HepG2 (cell line): Measurements from ENCODE around the gene GPX5. TPM values are rescaled to one million over a fixed set of nuclear protein-coding genes. Genes with fewer than 3 reads are reported as not detected.
A peak's percentile ranks its signal among the peaks of the same experiment; 100 is the strongest.

Experiments
- AHR ChIP-seq: IDR thresholded peaks from 2 replicates; pipeline ENCODE4 v1.6.1; 2018; ENCODE audit warnings: missing genetic modification reagents, missing compliant biosample characterization
- ATAD3A ChIP-seq: sonication (generic); formaldehyde crosslinking; IDR thresholded peaks from 2 replicates; pipeline ENCODE4 v1.4.0; 2020; ENCODE audit warnings: missing genetic modification reagents
- HOXA9 ChIP-seq: sonication (generic); formaldehyde crosslinking; IDR thresholded peaks from 2 replicates; pipeline ENCODE4 v1.8.1; 2022; ENCODE audit warnings: missing genetic modification reagents, mild to moderate bottlenecking, moderate library complexity, borderline replicate concordance
- IKZF1 ChIP-seq: fragments of 450-650 bp; IDR thresholded peaks from 2 replicates; pipeline ENCODE4 v1.7.1; 2016
- KAT8 ChIP-seq: IDR thresholded peaks from 2 replicates; pipeline ENCODE4 v1.6.1; 2016; ENCODE audit warnings: missing genetic modification reagents, missing compliant biosample characterization
- KDM2A ChIP-seq: sonication (generic); formaldehyde crosslinking; IDR thresholded peaks from 2 replicates; pipeline ENCODE4 v1.4.0; 2020; ENCODE audit warnings: low read depth, missing genetic modification reagents, borderline replicate concordance
- KLF11 ChIP-seq: IDR thresholded peaks from 2 replicates; pipeline ENCODE4 v1.6.1; 2016; ENCODE audit warnings: missing compliant biosample characterization
- MAFG ChIP-seq: sonication (generic); formaldehyde crosslinking; IDR thresholded peaks from 2 replicates; pipeline ENCODE4 v1.5.1; 2020; ENCODE audit warnings: mild to moderate bottlenecking, missing genetic modification reagents
- NFATC3 ChIP-seq: sonication (generic); formaldehyde crosslinking; IDR thresholded peaks from 2 replicates; pipeline ENCODE4 v1.5.1; 2020; ENCODE audit warnings: mild to moderate bottlenecking, missing genetic modification reagents
- PCBP2 ChIP-seq: fragments of 200-400 bp; formaldehyde crosslinking; optimal IDR thresholded peaks from 2 replicates; pipeline ENCODE3; 2018; ENCODE audit warnings: low read length, low read depth; ENCODE audit not compliant: poor library complexity, severe bottlenecking
- RFXANK ChIP-seq: IDR thresholded peaks from 2 replicates; pipeline ENCODE4 v1.6.1; 2016
- SAP130 ChIP-seq: IDR thresholded peaks from 2 replicates; pipeline ENCODE4 v1.6.1; 2016; ENCODE audit warnings: low read depth
- STAT5B ChIP-seq: sonication (generic); formaldehyde crosslinking; IDR thresholded peaks from 2 replicates; pipeline ENCODE4 v1.4.0; 2020; ENCODE audit warnings: missing genetic modification reagents
- ZKSCAN1 ChIP-seq: fragments of 150-350 bp; IDR thresholded peaks from 2 replicates; pipeline ENCODE4 v1.6.1; 2014; ENCODE audit warnings: low read length
- ZNF205 ChIP-seq: IDR thresholded peaks from 2 replicates; pipeline ENCODE4 v1.6.1; 2018; ENCODE audit warnings: missing biosample characterization, missing genetic modification reagents
- ZNF496 ChIP-seq: sonication (generic); formaldehyde crosslinking; IDR thresholded peaks from 2 replicates; pipeline ENCODE4 v1.8.1; 2023; ENCODE audit warnings: mild to moderate bottlenecking, moderate library complexity, missing genetic modification reagents; ENCODE audit not compliant: insufficient replicate concordance
- ZNF614 ChIP-seq: IDR thresholded peaks from 2 replicates; pipeline ENCODE4 v1.6.1; 2018; ENCODE audit warnings: missing biosample characterization, missing genetic modification reagents, inconsistent platforms, borderline replicate concordance
- ZNF713 ChIP-seq: sonication (generic); formaldehyde crosslinking; IDR thresholded peaks from 2 replicates; pipeline ENCODE4 v1.4.0; 2020; ENCODE audit warnings: mild to moderate bottlenecking, missing genetic modification reagents
- ZNF782 ChIP-seq: sonication (generic); formaldehyde crosslinking; IDR thresholded peaks from 2 replicates; pipeline ENCODE4 v1.4.0; 2020; ENCODE audit warnings: missing genetic modification reagents, mild to moderate bottlenecking, borderline replicate concordance
- ZNF841 ChIP-seq: sonication (generic); formaldehyde crosslinking; IDR thresholded peaks from 2 replicates; pipeline ENCODE4 v1.8.1; 2023; ENCODE audit warnings: missing genetic modification reagents, borderline replicate concordance
- ZNF878 ChIP-seq: sonication (generic); formaldehyde crosslinking; IDR thresholded peaks from 2 replicates; pipeline ENCODE4 v1.8.1; 2023; ENCODE audit warnings: mild to moderate bottlenecking, missing genetic modification reagents, moderate library complexity
- ZSCAN20 ChIP-seq: sonication (generic); formaldehyde crosslinking; IDR thresholded peaks from 2 replicates; pipeline ENCODE4 v1.4.0; 2020; ENCODE audit warnings: missing genetic modification reagents, mild to moderate bottlenecking, borderline replicate concordance
- polyA plus RNA-seq, 8 experiments: library from polyadenylated mRNA; depleted of rRNA in 3 of 8; stranded (reverse) in 7 of 8; unstranded in 1 of 8; fragments of >200 nt; fragmentation: Illumina TruSeq in 4 of 8; extraction: Trizol in 4 of 8; gene quantifications; 2 replicates each; pipeline versions ENCODE4 v1.2.1 to v1.2.3, GENCODE V29; 2011 to 2016; ENCODE audit warnings: low read depth in 4 of 8, missing spikeins in 1 of 8, mixed read lengths in 1 of 8; ENCODE audit not compliant: insufficient read depth in 1 of 8
- total RNA-seq, 5 experiments: library from RNA; depleted of rRNA; stranded (reverse); fragments of >200 nt; fragmentation: Illumina TruSeq; extraction: Trizol; gene quantifications; 2 replicates each; pipeline ENCODE4 v1.2.3, GENCODE V29; 2016; ENCODE audit warnings: low read depth in 1 of 5
- TF ChIP-seq, protein P1 (sequence below): sonication (generic); formaldehyde crosslinking; IDR thresholded peaks from 2 replicates; pipeline ENCODE4 v1.8.0; 2022; ENCODE audit warnings: missing genetic modification reagents, mild to moderate bottlenecking, borderline replicate concordance
- TF ChIP-seq, protein P2 (sequence below): sonication (generic); formaldehyde crosslinking; IDR thresholded peaks from 2 replicates; pipeline ENCODE4 v1.5.1; 2020; ENCODE audit warnings: mild to moderate bottlenecking, missing genetic modification reagents, borderline replicate concordance
- TF ChIP-seq, protein P3 (sequence below): sonication (generic); formaldehyde crosslinking; IDR thresholded peaks from 2 replicates; pipeline ENCODE4 v1.5.0; 2020; ENCODE audit warnings: mild to moderate bottlenecking, missing genetic modification reagents
- TF ChIP-seq, protein P4 (sequence below): sonication (generic); formaldehyde crosslinking; IDR thresholded peaks from 2 replicates; pipeline ENCODE4 v1.8.0; 2023; ENCODE audit warnings: mild to moderate bottlenecking, missing genetic modification reagents
- TF ChIP-seq, protein P5 (sequence below): sonication (generic); formaldehyde crosslinking; IDR thresholded peaks from 2 replicates; pipeline ENCODE4 v1.5.0; 2020; ENCODE audit warnings: missing genetic modification reagents

GPX5 gene
- total and polyA plus RNA-seq, 2 of the 13 experiments (the other 11 are each of a cell fraction or from before 2014, with no cell fraction given) = not detected

DNA sequence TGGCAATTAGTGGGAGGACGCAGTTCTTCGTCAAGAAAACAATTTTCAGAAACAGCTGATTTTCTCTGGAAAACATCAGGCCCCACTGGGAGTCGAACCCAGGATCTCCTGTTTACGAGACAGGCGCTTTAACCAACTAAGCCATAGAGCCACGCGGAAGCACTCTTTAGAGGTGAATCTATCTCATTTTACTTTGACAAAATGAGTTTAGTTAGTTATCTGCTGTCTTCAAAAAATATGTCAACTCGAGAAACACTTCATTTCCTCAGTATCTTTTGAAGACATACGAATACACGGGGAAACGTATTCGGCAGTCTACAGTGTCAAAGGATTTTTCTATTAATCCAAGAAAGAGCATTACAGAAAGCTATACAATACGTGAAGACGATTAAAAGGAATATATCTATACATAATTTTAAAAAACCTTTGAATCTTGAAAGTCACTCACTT lies 36.7 kb upstream of the GPX5 start (continued):
- TF ChIP-seq ZNF782 = no peak
- TF ChIP-seq, protein P1, sequence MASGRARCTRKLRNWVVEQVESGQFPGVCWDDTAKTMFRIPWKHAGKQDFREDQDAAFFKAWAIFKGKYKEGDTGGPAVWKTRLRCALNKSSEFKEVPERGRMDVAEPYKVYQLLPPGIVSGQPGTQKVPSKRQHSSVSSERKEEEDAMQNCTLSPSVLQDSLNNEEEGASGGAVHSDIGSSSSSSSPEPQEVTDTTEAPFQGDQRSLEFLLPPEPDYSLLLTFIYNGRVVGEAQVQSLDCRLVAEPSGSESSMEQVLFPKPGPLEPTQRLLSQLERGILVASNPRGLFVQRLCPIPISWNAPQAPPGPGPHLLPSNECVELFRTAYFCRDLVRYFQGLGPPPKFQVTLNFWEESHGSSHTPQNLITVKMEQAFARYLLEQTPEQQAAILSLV (CRISPR knock-in tag) = no peak
- TF ChIP-seq SAP130 = peak; percentile 44; the same call in 1 of the 2 replicates
- no peak for TF ChIP-seq ZNF614 (CRISPR knock-in tag)
- TF ChIP-seq, protein P2, sequence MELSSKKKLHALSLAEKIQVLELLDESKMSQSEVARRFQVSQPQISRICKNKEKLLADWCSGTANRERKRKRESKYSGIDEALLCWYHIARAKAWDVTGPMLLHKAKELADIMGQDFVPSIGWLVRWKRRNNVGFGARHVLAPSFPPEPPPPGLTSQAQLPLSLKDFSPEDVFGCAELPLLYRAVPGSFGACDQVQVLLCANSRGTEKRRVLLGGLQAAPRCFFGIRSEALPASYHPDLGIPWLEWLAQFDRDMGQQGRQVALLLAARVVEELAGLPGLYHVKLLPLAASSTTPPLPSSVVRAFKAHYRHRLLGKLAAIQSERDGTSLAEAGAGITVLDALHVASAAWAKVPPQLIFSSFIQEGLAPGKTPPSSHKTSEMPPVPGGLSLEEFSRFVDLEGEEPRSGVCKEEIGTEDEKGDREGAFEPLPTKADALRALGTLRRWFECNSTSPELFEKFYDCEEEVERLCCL (CRISPR knock-in tag) = no peak
- TF ChIP-seq MAFG = no peak
- TF ChIP-seq KLF11 = 0 out of 2 replicates have a peak, but pooled peaks have one; percentile 22
- peak; percentile 74 for TF ChIP-seq KAT8 (CRISPR knock-in tag)
- TF ChIP-seq HOXA9 = no peak
- TF ChIP-seq, protein P3, sequence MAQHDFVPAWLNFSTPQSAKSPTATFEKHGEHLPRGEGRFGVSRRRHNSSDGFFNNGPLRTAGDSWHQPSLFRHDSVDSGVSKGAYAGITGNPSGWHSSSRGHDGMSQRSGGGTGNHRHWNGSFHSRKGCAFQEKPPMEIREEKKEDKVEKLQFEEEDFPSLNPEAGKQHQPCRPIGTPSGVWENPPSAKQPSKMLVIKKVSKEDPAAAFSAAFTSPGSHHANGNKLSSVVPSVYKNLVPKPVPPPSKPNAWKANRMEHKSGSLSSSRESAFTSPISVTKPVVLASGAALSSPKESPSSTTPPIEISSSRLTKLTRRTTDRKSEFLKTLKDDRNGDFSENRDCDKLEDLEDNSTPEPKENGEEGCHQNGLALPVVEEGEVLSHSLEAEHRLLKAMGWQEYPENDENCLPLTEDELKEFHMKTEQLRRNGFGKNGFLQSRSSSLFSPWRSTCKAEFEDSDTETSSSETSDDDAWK = no peak
- TF ChIP-seq RFXANK (CRISPR knock-in tag) = no peak
- no peak for TF ChIP-seq KDM2A (CRISPR knock-in tag)
- TF ChIP-seq PCBP2 = no peak
- TF ChIP-seq IKZF1 = no peak
- no peak for TF ChIP-seq ZNF841 (CRISPR knock-in tag)
- TF ChIP-seq AHR (CRISPR knock-in tag) = no peak
- no peak for TF ChIP-seq ZNF496 (CRISPR knock-in tag)
- no peak for TF ChIP-seq ZNF713 (CRISPR knock-in tag)
- TF ChIP-seq NFATC3 (CRISPR knock-in tag) = no peak
- TF ChIP-seq ZSCAN20 = no peak
- TF ChIP-seq, protein P4, sequence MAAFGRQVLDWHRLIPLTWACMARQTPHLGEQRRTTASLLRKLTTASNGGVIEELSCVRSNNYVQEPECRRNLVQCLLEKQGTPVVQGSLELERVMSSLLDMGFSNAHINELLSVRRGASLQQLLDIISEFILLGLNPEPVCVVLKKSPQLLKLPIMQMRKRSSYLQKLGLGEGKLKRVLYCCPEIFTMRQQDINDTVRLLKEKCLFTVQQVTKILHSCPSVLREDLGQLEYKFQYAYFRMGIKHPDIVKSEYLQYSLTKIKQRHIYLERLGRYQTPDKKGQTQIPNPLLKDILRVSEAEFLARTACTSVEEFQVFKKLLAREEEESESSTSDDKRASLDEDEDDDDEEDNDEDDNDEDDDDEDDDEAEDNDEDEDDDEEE (CRISPR knock-in tag) = no peak
- no peak for TF ChIP-seq ZKSCAN1
- no peak for TF ChIP-seq ATAD3A (CRISPR knock-in tag)
- TF ChIP-seq ZNF878 = peak; percentile 21; the same call in 1 of the 2 replicates
- TF ChIP-seq ZNF205 (CRISPR knock-in tag) = peak; percentile 20; the same call in 1 of the 2 replicates
- TF ChIP-seq, protein P5, sequence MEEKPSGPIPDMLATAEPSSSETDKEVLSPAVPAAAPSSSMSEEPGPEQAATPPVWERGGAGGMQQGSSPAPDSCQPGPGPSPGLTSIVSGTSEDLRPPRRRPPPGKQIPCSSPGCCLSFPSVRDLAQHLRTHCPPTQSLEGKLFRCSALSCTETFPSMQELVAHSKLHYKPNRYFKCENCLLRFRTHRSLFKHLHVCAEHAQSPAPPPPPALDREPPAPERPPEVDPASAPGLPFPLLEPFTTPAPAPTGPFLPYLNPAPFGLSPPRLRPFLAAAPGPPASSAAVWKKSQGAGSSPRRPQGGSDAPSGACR (CRISPR knock-in tag) = no peak
- TF ChIP-seq STAT5B (CRISPR knock-in tag) = no peak
